ENCODE data around the gene SMURF1.

The SMURF1 gene

DNA sequence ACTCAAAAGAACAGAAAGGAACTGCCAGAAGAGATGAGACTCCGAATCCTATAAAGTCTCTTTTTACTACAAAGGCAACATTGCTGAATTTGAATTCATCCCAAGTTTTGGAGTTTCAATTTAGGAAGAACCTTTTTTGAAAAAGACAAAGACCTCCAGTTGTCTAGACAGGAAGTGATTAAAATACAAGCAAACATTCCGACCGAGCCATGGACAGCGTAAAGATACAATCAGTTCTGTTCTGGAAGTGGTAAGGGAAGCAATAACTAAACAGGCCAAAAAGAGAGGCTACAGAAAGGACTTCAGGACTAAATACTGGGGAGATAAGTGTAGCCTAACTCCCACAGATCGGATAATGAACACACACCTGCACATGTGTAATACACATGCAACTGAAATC is 101.0 kb downstream of the SMURF1 start:
- DNase-seq: no peak

DNA sequence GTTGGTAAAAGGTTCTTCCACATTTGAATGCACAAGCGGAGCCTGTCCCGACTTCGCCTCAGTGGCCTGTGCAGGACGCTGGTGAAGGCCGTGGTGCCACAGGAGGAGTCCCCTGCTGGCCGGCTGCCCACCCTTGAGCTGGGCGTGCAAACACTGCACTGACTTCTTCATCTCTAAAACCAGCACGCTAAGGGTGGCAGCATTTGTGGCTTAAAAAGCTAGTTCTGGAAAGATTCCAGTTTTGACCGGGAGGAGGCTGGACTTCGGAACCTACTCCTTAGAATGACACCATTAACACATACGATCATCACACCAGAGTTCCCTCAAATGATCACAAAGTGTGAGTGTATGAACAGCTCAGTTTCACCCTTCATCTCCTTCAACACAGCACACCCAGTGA is 102.4 kb downstream of the SMURF1 start:
- no peak for DNase-seq

DNA sequence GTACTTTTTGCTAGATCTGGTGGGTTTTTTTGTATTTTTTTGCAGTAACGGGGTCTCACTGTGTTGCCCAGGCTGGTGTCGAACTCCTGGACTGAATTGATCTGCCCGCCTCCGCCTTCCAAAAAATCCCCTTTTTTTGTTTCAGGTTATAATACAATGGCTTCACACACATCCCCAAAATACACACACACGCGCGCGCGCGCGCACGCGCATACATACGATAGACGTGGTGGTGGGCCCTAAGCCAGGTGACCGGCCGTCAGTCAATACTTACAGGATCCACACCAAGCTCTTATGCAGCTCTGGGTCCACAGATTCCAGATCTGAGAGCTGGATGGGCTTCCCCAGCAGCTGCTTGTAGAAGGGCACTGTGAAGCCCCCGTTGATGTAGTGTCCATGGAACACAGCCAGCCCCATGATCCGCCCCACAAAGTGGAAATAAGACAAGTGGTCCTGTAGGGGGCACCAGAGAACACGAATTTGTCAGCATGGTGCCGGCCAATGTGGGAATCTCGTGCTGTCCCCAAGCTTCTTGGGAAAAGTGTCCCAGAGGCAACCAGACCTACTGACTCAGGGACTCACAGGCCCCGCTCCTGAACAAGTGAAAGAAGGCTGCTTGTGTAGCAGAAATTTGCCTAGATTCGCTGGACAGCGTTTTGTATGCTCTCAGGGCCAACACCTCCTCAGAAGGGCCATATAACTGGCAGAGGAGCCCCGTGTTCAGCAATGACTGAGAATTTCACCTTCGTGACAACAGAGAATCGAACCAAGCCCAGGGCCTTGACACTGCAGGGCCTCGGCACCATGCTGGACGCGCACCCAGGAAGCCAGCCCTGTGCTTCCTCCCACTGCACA is 103.6 kb downstream of the SMURF1 start:
- DNase-seq: no peak

DNA sequence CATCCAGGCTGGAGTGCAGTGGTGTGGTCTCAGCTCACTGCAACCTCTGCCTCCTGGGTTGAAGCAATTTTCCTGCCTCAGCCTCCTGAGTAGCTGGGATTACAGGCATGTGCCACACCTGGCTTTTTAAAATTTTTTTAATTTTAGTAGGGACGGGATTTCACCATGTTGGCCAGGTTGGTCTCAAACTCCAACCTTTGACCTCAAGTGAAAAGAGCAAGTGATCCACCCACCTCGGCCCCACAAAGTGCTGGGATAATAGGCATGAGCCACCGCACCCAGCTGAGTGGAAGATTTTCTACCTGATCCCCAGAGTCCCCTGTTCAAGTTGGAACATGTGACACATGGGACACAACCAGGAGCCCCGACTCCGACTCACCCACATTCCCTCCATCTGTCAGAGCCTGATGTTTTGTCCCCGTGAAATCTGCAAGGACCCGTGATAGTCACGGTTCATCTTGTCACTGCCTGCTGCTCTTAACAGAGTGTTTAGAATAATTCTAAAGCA is 104.5 kb downstream of the SMURF1 start:
- DNase-seq: no peak

DNA sequence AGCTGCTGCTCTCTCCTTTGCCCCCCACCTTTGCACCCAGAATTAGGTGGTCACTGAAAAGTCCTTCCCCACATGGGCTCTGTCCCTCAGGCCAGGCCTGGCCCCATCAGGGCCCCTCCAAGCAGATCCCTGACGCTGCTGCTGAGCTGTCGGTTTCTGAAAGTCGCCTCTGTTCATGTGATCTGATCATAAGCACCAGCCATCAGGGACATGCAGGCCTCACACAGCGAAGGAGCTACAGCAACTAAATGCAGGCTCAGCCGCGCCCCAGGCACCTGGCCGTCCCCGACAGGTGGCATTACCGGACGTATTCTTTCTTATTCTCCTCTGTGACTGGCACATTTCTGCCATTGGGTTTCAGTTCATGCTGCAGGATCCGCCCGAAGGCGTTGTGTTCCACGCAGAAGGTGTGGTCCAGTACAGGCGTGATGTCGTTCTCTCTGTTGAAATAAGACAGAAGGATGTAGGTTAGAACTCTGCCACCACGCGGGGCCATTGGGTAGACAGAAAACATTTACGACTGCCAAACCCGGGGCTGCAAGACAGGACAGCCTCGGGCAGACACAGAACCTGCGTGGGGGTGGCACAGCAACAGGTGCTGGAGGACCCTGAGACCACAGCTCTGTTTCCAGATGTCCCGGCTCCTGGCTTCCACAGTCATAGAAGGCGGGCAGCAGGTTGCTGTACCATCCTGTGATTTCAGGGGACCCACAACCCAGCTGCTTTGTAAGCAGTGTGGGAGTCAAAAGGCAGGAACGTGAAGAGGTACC is 105.6 kb downstream of the SMURF1 start:
- no peak for DNase-seq

DNA sequence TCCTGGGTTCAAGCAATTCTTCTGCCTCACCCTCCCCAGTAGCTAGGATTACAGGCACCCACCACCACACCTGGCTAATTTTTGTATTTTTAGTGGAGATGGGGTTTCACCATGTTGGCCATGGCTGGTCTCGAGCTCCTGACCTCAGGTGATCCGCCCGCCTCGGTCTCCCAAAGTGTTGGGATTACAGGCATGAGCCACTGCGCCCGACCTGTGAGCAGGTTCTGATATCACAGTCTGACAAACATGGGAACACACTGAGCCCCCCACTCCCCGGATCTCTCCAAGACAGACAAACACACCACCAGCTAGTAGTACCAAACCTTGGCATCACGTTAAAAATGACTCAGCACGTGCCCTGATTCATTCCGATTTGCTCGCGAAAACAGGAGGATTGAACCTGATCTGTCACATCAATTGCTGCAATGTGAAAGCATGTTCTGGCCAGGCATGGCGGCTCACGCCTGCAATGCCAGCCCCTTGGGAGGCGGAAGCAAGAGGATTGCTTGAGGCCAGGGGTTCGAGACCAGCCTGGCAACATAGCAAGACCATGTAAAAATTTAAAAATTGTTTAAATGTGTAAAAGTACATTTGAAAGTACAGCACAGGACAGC is 106.5 kb downstream of the SMURF1 start:
- DNase-seq: no peak

DNA sequence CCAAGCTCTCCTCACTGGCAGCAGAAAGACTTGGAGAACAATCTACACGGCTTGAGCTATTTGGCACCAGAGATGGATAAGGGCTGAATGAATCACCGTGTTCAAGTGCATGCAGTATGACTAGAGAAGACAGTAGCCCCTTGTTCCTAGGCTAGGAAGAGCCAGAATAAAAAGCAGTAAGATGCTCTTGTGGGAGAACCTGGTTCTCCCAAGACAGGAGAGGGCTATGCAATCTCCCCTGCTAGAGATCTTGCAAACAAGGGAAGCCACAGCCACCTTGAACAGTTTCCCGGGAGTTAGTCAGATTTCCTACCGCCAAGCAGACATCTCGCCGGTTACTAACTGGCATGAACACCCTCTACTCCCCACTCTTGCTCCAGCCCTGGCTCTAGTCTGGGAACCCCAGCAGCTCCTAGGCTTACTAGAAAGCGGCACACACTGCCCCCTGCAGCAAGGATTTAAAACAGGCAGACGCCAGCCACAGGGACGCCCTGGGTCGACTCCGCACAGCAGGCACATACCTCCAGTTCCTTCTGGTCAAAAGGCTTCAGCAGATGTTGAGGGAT is 107.3 kb downstream of the SMURF1 start:
- DNase-seq: no peak

DNA sequence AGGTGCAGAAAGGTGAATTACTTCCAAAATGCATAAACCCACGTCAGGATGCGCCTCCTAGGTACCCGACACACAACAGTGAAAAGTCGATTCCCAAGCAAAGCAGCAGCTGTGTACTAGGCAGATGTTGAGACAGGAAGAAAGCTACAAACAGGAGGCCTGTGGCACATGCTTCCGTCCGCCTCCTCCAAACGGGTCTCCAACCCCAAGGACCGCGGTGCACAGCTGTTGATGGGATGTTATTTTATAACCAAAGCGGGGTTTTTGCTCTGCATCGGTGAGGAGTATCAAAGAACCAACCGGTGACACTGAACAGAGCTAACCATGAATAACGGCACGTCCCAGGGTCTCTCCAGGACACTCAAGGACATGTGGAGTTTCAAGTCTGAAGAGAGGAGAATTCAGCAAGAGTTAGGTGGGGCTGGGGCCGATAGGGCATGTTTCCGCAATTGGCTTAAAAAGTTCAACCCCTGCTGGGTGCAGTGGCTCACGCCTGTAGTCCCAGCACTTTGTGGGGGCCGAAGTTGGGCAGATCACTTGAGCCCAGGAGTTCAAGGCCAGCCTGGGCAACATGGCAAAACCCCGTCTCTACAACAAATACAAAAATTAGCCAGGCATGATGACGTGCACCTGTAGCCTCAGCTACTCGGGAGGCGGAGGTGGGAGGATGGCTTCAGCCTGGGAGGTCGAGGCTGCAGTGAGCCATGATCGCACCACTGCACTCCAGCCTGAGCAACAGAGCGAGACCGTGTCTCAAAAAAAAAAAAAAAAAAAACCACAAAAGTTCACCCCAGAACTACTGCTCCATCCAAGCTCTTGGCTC is 108.0 kb downstream of the SMURF1 start:
- DNase-seq: no peak

DNA sequence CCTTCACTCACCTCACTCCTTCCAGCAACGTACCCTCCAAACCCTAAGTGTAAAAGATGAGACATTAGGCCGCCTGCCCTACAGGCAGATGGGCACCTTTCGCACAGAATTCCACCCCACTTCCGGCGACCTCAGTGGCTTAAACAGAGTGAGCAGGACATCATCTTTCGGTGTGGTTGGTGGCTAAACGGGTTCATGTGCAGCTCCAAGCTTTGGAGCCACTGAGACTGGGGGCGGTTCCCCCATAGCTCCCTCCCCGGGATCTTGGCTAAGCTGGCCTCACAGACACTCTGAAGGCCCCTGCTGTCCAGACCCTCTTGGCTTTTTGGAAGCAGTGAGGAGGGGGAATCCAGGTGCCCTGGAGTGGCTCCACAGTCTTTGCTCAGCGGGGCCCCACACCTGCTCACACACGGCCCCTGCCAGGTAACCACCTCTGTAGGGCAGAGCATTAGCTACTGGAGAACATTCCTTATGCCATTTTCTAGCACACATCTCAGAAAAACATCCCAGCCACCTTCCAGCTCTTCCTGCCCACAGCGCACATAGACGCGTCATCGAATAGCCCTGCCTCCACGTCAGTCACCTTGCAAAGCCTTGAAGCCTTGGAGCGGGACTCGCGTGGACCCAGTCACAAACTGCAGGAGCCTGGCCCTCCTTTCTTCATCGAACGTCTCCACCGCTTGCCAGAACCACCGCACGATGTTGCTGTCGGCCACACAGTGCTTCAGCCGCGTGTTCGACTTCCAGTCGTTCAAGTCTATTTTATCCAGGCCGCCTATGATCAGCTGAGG is 108.8 kb downstream of the SMURF1 start:
- DNase-seq: no peak

DNA sequence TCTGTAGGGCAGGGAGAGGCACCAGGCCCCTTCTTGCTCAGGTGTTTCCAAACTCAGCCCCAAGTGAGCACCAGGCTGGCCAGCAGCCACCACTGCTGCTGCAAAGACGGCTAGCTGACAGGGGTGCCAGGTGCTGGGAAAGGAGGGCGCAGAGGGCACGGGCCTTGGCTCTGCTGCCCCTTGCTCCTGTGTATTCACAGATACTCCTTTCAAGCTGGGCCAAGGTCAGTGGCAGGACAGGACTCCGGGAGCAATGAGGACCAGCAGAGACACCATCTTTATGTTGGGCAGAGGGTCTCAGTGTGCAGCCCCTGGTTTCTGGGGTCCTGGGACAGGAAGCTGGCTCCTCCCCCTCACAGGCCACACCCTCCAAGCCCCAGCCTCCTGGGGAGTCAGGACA is 110.1 kb downstream of the SMURF1 start:
- DNase-seq: no peak

DNA sequence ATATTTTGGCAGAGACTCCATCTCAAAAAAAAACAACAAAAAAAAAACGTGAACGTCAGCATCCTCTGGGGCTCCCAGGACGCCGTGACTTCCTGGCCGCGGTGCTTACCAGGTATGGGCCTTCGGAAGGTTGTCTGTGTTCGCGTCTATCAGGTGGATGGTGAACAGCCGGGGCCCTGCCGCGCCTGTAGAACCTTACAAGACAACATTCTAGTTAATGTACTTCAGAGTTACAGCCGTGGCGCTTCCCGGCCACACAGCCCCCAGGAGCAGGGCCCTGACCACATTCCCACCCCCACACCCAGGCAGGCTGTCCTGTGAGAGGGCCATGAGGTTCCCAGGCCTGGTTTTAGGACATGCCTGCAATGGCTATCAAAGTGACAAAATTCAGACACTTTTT is 111.0 kb downstream of the SMURF1 start:
- no peak for DNase-seq

DNA sequence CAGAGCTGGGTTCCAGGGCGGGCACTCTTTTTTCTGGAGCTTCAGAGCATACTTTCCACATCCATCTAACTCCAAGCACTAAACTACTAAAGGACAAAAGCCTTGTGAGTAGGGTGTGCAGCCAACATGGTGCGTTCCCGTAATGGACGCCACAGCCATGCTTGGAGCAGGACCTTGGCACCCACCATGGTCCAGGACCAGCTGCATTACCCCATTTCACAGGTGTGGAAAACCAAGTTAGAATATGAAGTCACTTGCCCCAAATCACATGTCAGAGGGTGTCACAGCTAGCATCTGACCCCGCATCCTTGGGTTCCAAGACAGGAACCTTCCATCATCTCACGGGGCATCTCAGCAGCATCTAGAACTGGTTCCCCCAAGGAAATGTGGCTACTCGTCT is 112.4 kb downstream of the SMURF1 start:
- DNase-seq: no peak

DNA sequence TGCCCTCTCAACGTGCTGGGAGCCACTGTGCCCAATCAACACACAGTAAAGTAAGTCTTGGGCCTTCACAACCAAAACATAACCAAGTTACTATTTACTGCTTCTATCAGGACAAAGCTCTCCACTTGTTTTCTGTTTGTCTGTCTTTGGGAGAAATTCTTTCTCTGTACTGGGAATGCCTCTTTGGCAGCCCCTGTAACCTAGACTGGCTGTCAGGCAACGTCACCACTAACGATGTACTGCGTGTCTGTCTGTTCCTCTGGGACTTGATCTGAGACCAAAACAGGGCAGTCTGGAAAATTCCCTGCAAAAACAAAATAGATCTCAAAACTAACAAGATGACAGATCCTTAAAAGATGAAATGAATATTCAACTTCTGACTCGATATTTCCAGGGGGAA is 113.0 kb downstream of the SMURF1 start:
- DNase-seq: no peak

DNA sequence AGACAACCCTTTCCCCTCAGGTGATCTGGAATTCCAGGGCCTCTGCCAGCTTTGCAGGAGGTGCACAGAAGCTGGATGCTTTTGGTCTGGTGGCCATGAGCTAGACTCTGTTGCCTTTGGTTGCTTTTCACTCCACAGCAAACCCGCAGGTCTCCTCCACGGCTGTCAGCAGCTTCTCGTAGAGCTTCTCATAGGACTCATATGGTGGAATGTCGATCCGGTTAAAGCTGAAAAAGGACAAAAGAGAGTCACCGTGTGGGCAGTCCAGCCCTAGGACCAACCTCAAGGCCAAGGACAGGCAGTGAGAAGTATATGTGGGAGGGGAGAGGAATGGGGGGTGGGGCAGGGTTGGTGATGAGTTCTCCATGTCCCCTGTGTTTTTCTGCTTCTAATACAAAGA is 113.5 kb downstream of the SMURF1 start:
- DNase-seq: no peak

DNA sequence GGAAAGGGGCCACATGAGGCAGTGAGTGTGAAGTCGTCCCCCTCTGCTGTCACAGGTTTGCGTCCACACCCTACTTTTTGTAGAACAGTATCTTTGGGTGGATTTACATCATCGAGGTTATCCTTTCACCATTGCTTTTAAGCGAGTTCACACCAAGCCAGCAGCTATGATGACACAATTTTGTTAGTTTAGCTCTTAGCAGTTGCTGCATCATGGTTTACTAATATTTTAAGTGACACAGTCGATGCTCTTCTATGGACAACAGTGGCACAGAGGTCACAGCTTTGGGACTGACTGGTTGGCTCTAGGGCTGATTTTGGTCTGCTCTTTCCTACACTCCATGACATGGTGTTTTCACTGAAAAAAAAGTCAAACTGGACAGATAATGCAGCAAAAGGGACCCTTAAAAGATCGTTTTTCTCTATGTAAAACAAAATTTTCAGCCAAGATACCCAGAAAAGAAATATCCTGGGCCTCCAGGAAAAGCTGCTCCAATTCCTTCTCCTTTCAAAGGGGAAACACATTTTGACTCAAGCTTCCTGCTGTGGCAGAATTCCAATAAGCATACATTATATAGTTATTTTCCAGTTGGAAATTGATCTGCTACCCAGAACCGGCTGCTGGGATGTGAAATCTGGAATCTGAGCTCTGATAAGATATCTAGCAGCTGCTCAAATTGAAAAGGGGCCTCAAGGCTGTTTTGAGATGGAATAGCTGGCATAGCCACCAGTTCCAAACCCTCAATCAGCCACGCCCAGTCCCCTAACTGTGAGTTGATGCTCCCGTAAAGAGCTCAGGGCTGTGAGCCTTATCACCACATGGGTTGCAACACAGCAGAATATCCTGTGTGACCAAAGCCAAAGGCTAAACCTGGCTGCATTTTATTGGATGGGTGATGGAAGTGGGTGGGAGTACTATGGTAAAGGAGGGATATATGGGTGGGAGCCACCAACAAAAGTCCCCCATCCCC is 114.2 kb downstream of the SMURF1 start:
- no peak for DNase-seq

DNA sequence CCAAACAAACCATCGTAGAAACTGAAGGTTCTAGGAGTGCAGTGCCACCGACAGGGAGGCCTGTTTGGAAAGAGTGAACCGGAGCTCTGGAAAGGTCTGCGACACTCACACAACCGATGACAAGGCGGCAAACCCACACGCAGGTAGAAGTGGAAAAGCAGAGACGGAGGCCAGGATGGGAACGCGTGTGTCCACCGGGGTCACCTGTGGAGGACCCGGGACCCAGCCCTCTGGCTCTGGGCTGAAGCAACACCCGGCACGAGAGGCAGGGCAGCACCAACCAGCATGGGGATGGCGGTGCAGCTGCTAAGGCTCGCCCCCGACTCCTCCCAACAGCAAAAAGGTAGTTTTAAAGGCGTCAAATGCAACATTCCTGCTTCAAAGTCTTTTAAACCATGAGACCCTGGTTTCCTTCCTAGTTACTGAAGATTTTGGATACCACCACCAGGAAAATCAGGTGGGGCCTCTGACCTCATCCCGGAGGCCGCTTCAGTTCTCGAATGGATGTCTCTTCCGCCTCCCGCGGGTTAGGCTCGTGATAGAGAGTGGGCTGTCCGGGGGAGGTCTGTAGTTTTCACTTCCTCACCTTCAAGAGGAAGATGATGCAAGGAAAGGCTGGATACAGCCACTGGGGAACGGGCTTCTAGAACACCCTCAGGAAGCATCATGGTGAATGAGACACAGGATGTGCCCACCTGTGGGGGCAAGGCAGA is 115.5 kb downstream of the SMURF1 start:
- DNase-seq: no peak

DNA sequence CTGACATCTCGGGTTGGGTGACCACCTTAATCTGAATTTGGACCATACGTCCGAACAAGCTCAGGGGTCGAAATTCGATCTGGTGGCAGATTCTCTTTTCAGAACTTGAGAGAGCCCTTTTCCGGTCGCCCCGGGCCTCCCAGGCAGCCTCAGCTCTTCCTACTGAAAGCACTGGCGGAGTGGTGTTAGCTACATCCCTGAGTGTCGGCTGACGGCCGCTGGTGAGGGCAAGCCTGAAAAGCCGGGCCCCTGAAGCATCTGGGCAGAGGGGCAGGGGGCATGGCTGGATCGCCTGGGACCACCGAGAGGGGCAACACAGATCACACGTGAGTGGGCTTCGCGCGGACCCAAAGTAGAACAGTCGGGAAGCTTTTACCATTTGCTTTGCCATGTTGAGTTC is 116.1 kb downstream of the SMURF1 start:
- DNase-seq: no peak

DNA sequence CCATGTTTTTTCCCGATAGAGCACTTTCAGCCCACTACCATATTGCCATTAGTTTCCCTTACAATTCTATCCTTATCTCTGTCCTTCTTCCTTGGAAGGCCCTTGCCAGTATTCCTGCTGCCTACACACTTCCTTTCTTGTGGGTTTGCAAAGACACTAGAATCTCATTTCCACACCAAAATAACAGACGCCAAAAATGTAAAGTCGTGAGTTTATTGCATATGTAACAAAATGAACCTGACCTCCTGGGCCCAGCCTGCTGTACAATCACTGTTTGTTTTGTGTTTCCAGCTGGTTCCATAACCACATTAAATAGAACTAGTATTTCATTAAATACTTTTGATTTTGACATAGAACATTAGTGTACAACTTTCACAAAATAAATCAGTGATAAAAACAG is 116.7 kb downstream of the SMURF1 start:
- no peak for DNase-seq

DNA sequence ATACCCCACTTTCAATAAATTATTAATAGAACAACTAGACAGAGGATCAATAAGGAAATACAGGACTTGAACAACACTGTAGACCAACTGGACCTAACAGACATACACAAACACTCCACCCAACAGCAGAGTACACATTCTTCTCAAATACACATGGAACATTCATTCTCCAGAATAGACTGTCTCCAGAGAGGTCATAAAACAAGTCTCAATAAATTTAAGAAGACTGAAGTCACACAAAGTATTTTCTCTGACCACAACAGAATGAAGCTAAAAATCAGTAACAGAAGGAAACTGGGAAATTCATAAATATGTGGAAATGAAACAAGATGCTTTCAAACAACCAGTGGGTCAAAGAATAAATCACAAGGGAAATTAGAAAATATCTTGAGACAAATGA is 119.8 kb downstream of the SMURF1 start:
- no peak for DNase-seq
